M059J (cell line): Measurements from ENCODE around the gene CTTNBP2. TPM values are rescaled to one million over a fixed set of nuclear protein-coding genes. Genes with fewer than 3 reads are reported as not detected.

Source experiments
- DNase-seq: peaks from one replicate; pipeline ENCODE4 v3.0.0-alpha.2; 2012; ENCODE audit warnings: low read depth
- total RNA-seq: library from RNA; depleted of rRNA; stranded (reverse); fragments of >200 nt; shearing (Covaris generic); gene quantifications from 2 replicates; pipeline ENCODE4 v1.2.3, GENCODE V29; 2014; rRNA removed

Gene CTTNBP2, protein sequence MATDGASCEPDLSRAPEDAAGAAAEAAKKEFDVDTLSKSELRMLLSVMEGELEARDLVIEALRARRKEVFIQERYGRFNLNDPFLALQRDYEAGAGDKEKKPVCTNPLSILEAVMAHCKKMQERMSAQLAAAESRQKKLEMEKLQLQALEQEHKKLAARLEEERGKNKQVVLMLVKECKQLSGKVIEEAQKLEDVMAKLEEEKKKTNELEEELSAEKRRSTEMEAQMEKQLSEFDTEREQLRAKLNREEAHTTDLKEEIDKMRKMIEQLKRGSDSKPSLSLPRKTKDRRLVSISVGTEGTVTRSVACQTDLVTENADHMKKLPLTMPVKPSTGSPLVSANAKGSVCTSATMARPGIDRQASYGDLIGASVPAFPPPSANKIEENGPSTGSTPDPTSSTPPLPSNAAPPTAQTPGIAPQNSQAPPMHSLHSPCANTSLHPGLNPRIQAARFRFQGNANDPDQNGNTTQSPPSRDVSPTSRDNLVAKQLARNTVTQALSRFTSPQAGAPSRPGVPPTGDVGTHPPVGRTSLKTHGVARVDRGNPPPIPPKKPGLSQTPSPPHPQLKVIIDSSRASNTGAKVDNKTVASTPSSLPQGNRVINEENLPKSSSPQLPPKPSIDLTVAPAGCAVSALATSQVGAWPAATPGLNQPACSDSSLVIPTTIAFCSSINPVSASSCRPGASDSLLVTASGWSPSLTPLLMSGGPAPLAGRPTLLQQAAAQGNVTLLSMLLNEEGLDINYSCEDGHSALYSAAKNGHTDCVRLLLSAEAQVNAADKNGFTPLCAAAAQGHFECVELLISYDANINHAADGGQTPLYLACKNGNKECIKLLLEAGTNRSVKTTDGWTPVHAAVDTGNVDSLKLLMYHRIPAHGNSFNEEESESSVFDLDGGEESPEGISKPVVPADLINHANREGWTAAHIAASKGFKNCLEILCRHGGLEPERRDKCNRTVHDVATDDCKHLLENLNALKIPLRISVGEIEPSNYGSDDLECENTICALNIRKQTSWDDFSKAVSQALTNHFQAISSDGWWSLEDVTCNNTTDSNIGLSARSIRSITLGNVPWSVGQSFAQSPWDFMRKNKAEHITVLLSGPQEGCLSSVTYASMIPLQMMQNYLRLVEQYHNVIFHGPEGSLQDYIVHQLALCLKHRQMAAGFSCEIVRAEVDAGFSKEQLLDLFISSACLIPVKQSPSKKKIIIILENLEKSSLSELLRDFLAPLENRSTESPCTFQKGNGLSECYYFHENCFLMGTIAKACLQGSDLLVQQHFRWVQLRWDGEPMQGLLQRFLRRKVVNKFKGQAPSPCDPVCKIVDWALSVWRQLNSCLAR (N-terminal part only)
- 0.39 and 0.59 TPM in 2 replicates for total RNA-seq

DNA sequence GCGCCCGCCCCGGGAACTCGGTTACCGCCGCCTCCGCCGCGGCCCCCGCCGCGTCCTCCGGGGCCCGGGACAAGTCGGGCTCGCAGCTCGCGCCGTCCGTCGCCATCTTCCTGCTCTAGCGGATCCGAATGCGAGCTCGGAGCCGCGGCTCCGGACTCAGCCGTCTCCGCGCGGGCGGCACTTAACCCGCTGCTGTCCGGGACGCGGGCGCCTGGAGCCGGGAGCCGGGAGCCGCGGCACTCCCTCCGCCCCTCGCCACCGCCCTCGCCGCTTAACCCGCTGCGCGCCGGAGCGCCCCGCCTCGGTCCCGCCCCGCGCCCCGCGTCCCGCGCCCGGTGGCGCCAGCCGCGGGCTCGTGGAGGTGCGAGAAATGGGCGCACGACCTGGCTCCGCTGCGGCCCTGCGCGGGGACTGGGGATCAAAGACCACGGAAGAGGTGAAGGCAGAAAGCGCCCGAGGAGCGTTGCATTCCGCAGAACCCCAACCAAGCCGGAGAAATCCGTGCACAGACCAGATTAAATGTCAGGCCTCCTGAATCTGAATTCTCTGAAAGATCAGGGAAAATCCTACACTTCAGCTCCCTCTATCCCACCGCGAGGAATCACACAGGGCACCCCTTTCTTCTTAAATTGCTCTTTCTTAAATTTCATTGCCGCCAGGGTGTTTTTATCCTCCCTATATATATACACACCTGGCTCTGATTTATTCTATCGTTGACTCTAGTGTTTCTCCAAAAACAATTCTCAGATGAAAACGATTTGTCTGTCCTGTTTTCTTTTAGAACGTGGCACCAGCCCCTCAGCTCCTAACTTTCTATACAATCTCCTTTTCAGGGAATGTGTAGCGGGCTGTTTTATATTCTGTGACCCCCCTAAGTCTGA is at the start of gene CTTNBP2:
CTTNBP2 (minus strand) TSS at position 132 of the 881 bp plus-strand sequence; CDS start at position 106, 26 bp downstream.
- peak; percentile 31 for DNase-seq

DNA sequence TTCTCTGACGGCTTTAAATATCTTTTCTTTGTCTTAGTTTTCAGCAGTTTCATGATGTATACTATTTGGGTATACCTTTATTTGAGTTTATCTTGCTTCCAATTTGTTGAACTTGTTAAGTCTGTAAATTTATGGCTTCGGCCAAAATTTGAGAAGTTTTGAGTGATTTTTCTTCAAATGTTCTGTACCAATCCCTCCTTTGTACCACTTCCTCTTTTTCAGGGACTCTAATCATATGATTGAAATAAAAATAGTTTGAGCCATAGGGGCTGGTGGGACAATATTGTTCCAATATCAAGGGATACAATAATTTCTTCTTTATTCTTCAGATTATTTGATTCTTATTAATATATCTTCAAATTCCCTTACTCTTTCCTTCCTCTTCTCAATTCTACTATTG is 43.1 kb upstream of the CTTNBP2 start:
- no peak for DNase-seq

GRCh38 chr7:117912421-117912820 is 39.2 kb upstream of the CTTNBP2 start:
- DNase-seq: no peak

- DNase-seq: no peak
Measured at GRCh38 chr7:117908031-117908795, 35.0 kb upstream of the CTTNBP2 start.

GRCh38 chr7:117907049-117907640 is 33.9 kb upstream of the CTTNBP2 start:
- no peak for DNase-seq

- DNase-seq: no peak
Measured at GRCh38 chr7:117902314-117902889, 29.2 kb upstream of the CTTNBP2 start.

- DNase-seq: no peak
Measured at GRCh38 chr7:117901089-117901797, 28.0 kb upstream of the CTTNBP2 start.

DNA sequence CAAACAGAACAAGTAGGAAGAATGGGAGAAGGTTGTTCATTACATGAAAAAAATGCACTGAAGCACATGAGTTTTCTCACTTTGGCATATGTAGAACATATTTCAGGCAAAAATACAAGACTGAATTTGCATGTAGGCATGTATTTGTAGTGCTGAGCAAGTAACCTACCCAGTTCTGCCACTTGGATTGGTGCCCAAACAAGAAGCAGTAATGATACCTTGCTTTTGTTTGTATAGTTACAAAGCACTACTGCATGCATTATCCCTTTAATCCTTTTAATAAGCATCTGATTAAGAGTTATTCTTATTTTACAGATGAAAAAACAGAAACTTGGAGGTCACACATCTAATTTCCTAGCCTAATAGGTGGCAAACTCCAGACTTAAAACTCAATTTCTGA is 23.1 kb upstream of the CTTNBP2 start:
- DNase-seq: no peak

- no peak for DNase-seq
Measured at GRCh38 chr7:117895276-117895675, 22.0 kb upstream of the CTTNBP2 start.

DNA sequence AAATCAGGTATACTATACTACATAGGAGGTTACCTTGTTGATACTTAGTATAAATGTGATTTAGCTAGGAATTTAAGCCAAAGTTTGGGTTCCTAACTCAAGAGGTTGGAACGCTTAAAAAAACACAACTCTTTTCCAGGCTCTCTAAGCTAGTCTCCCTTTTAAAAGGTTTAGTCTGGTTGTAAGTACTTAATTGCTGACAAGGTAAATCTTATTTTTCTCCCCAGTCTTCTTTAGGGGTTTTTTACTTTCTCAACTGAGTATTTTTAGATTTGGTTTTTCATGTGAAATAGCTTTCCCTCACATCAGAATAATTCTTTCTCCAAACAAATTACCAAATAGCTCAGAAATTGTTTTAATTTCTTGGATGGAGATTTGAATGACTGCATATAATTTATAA is 20.8 kb upstream of the CTTNBP2 start:
- DNase-seq: no peak

- no peak for DNase-seq
Measured at GRCh38 chr7:117892821-117893220, 19.6 kb upstream of the CTTNBP2 start.

- DNase-seq: no peak
Measured at GRCh38 chr7:117889611-117890010, 16.4 kb upstream of the CTTNBP2 start.

- no peak for DNase-seq
Measured at GRCh38 chr7:117888627-117889026, 15.4 kb upstream of the CTTNBP2 start.

DNA sequence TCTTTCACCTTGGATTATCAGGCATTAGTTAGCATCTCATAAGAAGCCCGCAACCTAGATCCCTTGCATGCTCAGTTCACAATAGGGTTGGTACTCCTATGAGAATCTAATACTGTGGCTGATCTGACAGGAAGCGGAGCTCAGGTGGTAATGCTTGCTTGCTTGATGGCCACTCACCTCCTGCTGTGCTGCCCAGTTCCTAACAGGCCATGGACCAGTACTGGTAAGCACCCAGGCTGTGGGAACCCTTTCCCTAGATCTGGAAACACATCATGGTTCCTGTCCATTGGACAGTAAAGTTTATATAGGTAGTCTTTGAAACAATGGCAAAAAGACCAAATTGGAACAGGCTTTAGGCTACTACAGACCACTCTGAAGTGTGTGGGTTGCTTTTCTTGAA is 9.4 kb upstream of the CTTNBP2 start:
- DNase-seq: no peak

DNA sequence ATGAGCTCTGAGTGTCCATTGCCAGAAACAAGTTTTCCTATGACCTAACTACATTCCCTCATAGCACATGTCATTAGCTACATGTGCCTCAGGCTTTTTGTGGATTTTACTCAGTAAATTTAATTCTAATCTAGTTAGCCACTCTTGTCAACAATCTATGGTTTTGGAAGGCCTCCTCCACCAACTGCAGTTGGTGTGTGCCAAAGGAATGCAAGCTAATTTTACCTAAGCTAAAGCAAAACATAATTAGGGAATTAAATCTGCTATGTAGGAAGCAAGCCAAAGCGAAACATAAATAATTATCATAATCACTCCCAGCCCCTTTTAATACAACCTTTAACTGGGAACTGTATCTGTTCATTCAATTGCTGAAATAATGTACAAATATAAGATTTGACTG is 3.5 kb upstream of the CTTNBP2 start:
- DNase-seq: no peak

DNA sequence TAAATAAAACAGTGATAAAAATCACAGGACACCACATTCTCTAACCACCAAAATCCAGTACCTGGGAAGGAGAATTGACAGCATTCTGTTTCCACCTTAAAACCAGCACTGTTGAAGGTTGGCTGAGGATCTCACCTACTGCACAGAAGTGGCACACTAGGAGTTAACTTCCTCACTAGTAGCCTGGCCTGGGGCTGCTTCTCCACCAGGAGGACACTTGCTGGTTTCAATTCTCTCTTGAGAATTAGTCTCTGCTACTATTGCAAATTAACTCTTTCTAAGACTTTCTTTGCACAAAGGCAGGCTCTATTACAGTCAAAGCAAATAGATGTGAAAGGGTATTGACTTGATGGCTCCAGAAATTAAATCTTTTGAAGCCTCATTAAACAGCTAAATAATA is 2.3 kb upstream of the CTTNBP2 start:
- no peak for DNase-seq

- no peak for DNase-seq
Measured at GRCh38 chr7:117874191-117874700, 1.0 kb upstream of the CTTNBP2 start.

DNA sequence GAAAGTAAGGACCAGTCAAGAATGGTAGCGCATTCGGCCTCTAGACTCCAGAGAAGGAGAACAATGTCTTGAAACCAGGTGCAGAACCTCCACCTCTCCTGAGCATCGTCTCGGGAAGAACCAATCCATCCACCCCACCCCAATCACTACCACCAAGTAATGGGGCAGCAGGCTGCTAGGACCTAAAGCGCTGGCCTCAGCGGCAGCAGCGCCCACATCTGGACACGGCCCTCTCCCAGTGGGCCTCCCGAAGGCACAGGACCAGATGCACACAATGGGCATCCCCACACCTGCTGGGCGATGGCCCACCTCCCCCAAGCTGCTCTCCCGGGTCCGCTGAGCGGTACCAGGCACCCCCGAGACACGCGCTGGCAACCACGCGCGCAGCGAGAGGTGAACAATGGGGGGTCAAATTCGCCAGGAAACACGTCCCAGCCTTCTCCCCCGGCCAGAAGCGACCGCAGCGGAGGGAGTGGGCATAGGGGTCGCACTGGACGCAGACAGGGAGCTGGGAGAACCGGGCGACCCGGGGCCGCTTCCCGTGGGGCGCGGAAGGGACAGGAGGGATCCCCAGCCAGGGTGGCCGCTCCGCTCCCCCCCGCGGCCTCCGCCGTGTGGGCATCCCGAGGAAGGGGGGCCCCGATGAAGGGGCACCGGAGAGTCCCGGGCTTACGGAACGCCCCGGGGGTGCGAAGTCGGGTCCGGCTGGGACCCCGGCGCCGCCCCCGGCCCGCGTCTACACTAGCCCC is 506 bp downstream of the CTTNBP2 start:
- DNase-seq: peak; percentile 16
